Stomach (tissue), 9 donors: ENCODE results near the gene FMO4. TPM values are rescaled to one million over a fixed set of nuclear protein-coding genes. Genes with fewer than 3 reads are reported as not detected.

Source experiments
- DNase-seq, 2 donors: peaks; one replicate each; pipeline versions ENCODE4 v3.0.0 to v3.0.0-alpha.2; 2013 to 2019
- H3K27ac ChIP-seq, 5 donors: fragments of 200-600 bp in 4 of 5; sonication (generic) in 4 of 5; one replicate each; pipeline ENCODE4 v1.5.1; 2013 to 2019; ENCODE audit warnings: mild to moderate bottlenecking in 1 of 5, moderate library complexity in 1 of 5
- H3K27me3 ChIP-seq, 3 donors: fragments of 200-600 bp; sonication (generic); one replicate each; pipeline ENCODE4 v1.5.1; 2017 to 2019; ENCODE audit warnings: mixed run types in 1 of 3
- H3K36me3 ChIP-seq, 4 donors: fragments of 200-600 bp; sonication (generic); 1 replicate in 3 of 4; 2 replicates in 1 of 4; pipeline ENCODE4 v1.5.1; 2016 to 2019
- H3K4me1 ChIP-seq, 4 donors: fragments of 200-600 bp; sonication (generic); one replicate each; pipeline ENCODE4 v1.5.1; 2016 to 2019
- H3K4me3 ChIP-seq, 4 donors: fragments of 200-600 bp; sonication (generic) in 3 of 4; one replicate each; pipeline ENCODE4 v1.5.1; 2016 to 2019; ENCODE audit warnings: mild to moderate bottlenecking in 1 of 4
- H3K9me3 ChIP-seq, 4 donors: fragments of 200-600 bp; sonication (generic); one replicate each; pipeline ENCODE4 v1.5.1; 2016 to 2019
- CTCF ChIP-seq, 7 experiments: fragments of 450-650 bp in 4 of 7; fragments of 200-600 bp in 3 of 7; sonication (generic) in 3 of 7; IDR thresholded peaks; one replicate each; pipeline ENCODE4 v1.5.1; 2016 to 2019; ENCODE audit warnings: antibody characterized with exemption in 7 of 7, control low read depth in 2 of 7, mild to moderate bottlenecking in 1 of 7
- EP300 ChIP-seq: sonication (generic); formaldehyde crosslinking; IDR thresholded peaks from one replicate; pipeline ENCODE4 v1.6.1; 2017; ENCODE audit warnings: antibody characterized with exemption
- POLR2A ChIP-seq, 4 donors: fragments of 450-650 bp; IDR thresholded peaks; one replicate each; pipeline ENCODE4 v1.6.1; 2016; ENCODE audit warnings: antibody characterized with exemption in 4 of 4, control low read depth in 2 of 4, mild to moderate bottlenecking in 1 of 4, moderate library complexity in 1 of 4
- POLR2AphosphoS5 ChIP-seq, 3 donors: sonication (generic); formaldehyde crosslinking; IDR thresholded peaks; one replicate each; pipeline ENCODE4 v1.6.1; 2016; ENCODE audit warnings: antibody characterized with exemption in 3 of 3
- WGBS, 5 donors: extraction: QIAGEN DNeasy Blood & Tissue Kit in 3 of 5; methylation state at CpG; one replicate each; pipeline versions ENCODE4 v1.1.5 to v1.1.7; 2013 to 2018; 5-methylcytosine and 5-hydroxymethylcytosine counted together
- intact Hi-C: fragments of 100-400 bp; cut with DNase I; formaldehyde crosslinking; loops from one replicate; pipeline ENCODE4 v1.15.1; 2023; ENCODE audit warnings: low total_unique reads
- polyA plus RNA-seq, 3 donors: library from polyadenylated mRNA; stranded (reverse); fragments of 200-250 nt; gene quantifications; one replicate each; pipeline ENCODE4 v1.2.3, GENCODE V29; 2013
- total RNA-seq, 5 donors: library from RNA; depleted of rRNA; stranded (reverse); fragments of >200 nt; gene quantifications; one replicate each; pipeline versions ENCODE4 v1.1.0 to v1.2.3, GENCODE V29; 2014 to 2016
- donor health status: healthy with polysubstance abuse.
- donor health status: Bipolar disorder and iron deficiency.
- donor health status: healthy.

The FMO4 gene
- total and polyA plus RNA-seq, 8 donors, result 0.89 to 12.2 (median 3.8) TPM; not detected in 1

GRCh38 chr1:171345536-171345935 is 31.6 kb downstream of the FMO4 start:
- intact Hi-C loops, result no loop called here
- TF ChIP-seq POLR2A (IDR thresholded peaks at IDR 0.05), result no peak
- TF ChIP-seq CTCF (IDR thresholded peaks at IDR 0.05), result no peak
- TF ChIP-seq POLR2AphosphoS5 (IDR thresholded peaks at IDR 0.05), result no peak
- TF ChIP-seq EP300, result no peak
- no peak overlapping the region for H3K27ac ChIP-seq

GRCh38 chr1:171346881-171347280 is 32.9 kb downstream of the FMO4 start:
- DNase-seq, result no peak
- no peak overlapping the region for H3K27ac ChIP-seq
- no peaks in the 10 kb centered on the region for H3K9me3 ChIP-seq
- TF ChIP-seq POLR2A (IDR thresholded peaks at IDR 0.05), result no peak
- TF ChIP-seq EP300, result no peak
- no peak for TF ChIP-seq CTCF (IDR thresholded peaks at IDR 0.05)
- TF ChIP-seq POLR2AphosphoS5 (IDR thresholded peaks at IDR 0.05), result no peak
- intact Hi-C loops, result no loop called here
- 82 to 98% (median 97%) methylated on average over 1 of the region's 1 CpG for WGBS, 5 donors
- no peak overlapping the region for H3K4me3 ChIP-seq
- no peaks in the 10 kb centered on the region for H3K36me3 ChIP-seq
- no peaks in the 10 kb centered on the region for H3K4me1 ChIP-seq
- no peaks in the 10 kb centered on the region for H3K27me3 ChIP-seq

More at GRCh38 chr1:171345536-171345935, 31.6 kb downstream of the FMO4 start:
- no peak overlapping the region for H3K4me3 ChIP-seq
- H3K27me3 ChIP-seq, result no peaks in the 10 kb centered on the region
- H3K4me1 ChIP-seq, result no peaks in the 10 kb centered on the region
- no peaks in the 10 kb centered on the region for H3K9me3 ChIP-seq
- peak in 1 of 2 donors; percentile 6 for DNase-seq
- no peaks in the 10 kb centered on the region for H3K36me3 ChIP-seq

GRCh38 chr1:171350594-171350993 is 36.6 kb downstream of the FMO4 start:
- H3K27me3 ChIP-seq, result no peaks in the 10 kb centered on the region
- intact Hi-C loops, result no loop called here
- no peak overlapping the region for H3K27ac ChIP-seq
- H3K4me1 ChIP-seq, result no peaks in the 10 kb centered on the region
- no peaks in the 10 kb centered on the region for H3K36me3 ChIP-seq
- no peak overlapping the region for H3K4me3 ChIP-seq
- TF ChIP-seq EP300 (no peak), CTCF (IDR thresholded peaks at IDR 0.05) (no peak), POLR2A (IDR thresholded peaks at IDR 0.05) (no peak), POLR2AphosphoS5 (IDR thresholded peaks at IDR 0.05) (no peak)
- H3K9me3 ChIP-seq, result no peaks in the 10 kb centered on the region
- no peak for DNase-seq

- Histone ChIP-seq H3K36me3 (no peaks in the 10 kb centered on the region), H3K27ac (no peak overlapping the region), H3K27me3 (no peaks in the 10 kb centered on the region), H3K9me3 (no peaks in the 10 kb centered on the region), H3K4me1 (no peaks in the 10 kb centered on the region), H3K4me3 (no peak overlapping the region)
- TF ChIP-seq POLR2A (IDR thresholded peaks at IDR 0.05) (no peak), POLR2AphosphoS5 (IDR thresholded peaks at IDR 0.05) (no peak), CTCF (IDR thresholded peaks at IDR 0.05) (no peak), EP300 (no peak)
- intact Hi-C loops, result no loop called here
- 67 to 89% (median 71%) methylated on average over 3 of the region's 3 CpGs for WGBS, 5 donors
- no peak for DNase-seq
Measured at GRCh38 chr1:171351961-171352360, 38.0 kb downstream of the FMO4 start.
